GM21390 (cell line): ENCODE data around the gene ARPC5.
A peak's percentile ranks its signal among the peaks of the same experiment; 100 is the strongest.
"Not testable (repeated sequence)": the region's sequence is repeated elsewhere in the genome, so short reads cannot be mapped to it uniquely, and the experiment has no call there.

Experiments used
- ATAC-seq: cut with Tn5 transposase; IDR thresholded peaks from one replicate; pipeline ENCODE4 v1.9.1; 2021; ENCODE audit not compliant: unreplicated experiment

ARPC5 gene

GRCh38 chr1:183648042-183648441 lies 12.5 kb upstream of the ARPC5 start:
- no peak for ATAC-seq

DNA sequence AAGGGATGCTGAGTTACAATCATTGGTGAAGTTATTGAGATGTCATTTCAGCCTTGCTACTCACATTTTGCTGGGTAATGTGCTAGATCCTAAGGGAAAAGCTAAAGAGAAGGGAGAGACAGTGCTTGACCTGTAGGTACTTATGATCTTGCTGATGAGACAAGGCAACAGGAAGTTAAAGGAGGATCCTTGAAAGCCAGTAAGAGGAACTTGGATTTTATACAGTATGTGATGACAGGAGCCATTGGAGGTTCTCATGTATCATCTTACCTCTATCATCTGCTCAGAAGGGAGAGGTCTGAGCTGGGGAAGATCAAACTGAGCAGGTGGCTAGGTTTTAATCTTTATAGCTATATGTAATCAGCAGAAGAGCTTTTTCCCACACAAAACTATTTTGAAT lies 11.2 kb upstream of the ARPC5 start:
- no peak for ATAC-seq

DNA sequence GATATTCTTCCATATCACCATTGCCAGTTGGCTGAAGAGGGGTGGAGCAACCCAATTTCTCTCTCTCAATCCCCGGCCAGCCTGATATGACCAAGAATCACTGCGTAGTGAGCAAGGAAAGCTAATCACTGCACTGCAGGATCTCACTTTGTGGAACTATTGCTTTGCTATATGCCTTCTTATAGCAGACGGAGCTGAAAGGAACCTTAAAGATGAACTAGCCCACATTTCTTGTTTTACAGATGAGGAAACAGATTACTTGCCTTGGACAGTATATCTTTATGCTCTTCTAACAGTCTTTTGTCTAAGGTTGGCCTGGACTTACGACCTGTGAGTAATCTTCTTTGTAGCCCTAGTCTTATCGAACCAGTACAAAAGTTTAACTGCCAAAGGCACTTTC lies 9.9 kb upstream of the ARPC5 start:
- no peak for ATAC-seq

DNA sequence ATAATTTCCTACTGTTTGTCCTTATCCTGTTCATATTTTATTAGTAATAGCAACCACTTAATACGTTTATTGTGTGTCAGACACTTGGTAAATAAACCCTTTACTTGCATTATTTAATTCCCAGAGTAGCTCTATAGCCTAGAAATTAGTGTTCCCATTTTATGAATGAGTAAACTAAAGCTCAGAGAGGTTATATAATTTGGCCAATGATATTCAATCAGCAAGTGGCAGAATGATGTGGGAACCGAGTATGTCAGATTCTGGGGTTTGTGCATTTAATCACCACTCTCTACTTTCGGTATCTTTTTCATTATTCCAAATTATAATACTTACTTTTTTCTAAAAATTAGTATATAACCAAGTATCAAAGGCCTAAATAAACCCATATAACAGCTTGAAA lies 6.6 kb upstream of the ARPC5 start:
- ATAC-seq: no peak

DNA sequence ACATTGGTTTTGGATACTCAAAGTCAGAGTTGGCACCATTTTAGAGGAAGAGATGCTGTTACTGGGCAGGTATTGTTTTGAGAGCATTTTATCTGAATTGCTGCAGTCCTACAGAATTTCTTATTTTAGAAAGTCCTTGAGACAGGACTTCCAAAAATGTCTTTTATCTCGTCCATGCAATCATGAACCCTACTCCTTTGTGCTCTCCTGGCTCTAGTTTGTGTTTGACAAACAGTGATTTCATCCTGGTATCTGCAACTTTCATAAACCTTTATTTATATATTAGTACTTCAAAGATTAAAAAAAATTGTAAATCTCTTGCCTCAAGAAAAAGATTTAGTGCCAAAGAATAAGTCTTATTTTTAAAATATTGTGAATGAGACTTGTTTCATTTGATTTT lies 4.6 kb upstream of the ARPC5 start:
- ATAC-seq: no peak

DNA sequence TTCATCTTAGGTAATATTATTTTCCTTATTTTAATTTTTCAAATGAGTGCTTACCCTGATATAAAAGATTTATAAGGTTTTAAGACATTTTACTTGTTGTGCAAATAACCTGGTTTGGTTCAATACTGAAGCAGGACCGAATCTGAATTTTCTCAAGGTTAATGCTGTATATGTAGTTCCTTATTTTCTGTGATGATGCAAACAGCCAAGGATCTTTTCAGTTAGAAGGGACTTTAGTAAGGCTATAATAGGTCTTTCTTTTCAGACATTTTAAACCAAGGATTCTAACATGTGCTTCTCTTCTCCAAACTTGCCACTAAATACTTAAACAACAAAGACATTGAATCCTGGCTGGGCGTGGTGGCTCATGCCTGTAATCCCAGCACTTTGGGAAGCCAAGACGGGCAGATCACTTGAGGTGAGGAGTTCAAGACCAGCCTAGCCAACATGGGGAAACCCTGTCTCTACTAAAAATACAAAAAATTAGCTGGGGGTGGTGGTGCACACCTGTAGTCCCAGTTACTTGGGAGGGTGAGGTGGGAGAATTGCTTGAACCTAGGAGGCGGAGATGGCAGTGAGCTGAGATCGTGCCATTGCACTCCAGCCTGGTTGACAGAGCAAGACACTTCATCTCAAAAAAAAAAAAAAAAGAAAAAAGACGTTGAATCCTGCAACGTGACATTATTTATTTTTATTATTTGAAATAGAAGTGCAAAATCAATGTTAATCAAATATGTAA lies 3.2 kb upstream of the ARPC5 start:
- ATAC-seq: no peak

GRCh38 chr1:183636783-183637182 lies 1.2 kb upstream of the ARPC5 start:
- no peak for ATAC-seq

GRCh38 chr1:183636334-183636682 lies 725 bp upstream of the ARPC5 start:
- ATAC-seq: no peak

- ATAC-seq: peak; percentile 2
These were observed 431 bp downstream of the ARPC5 start for GRCh38 chr1:183635099-183635605.

- no peak for ATAC-seq
These were observed 1.0 kb downstream of the ARPC5 start for GRCh38 chr1:183634429-183635065.

GRCh38 chr1:183633676-183634343 lies 1.8 kb downstream of the ARPC5 start:
- ATAC-seq: peak; percentile 50

- ATAC-seq: no peak
These were observed 2.6 kb downstream of the ARPC5 start for GRCh38 chr1:183632964-183633363.

DNA sequence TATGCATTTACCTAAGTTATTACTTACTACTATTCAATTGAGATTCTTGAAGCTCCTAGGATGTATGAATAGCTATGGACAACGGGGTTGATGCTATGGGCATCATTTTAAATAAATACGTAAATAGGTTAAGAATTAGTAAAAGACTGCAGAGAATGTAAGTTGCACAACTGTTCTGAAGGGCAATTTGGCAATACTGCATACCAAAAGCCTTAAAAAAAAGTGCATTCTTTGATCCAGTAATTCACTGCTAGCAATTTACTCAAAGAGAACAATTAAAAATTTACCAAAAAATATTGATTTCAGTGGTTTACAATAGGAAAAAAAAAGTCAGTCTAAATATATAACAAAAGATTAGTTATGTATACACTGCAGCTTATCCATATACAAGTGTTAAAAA lies 3.5 kb downstream of the ARPC5 start:
- no peak for ATAC-seq

GRCh38 chr1:183630748-183631147 lies 4.8 kb downstream of the ARPC5 start:
- no peak for ATAC-seq

- no peak for ATAC-seq
These were observed 7.0 kb downstream of the ARPC5 start for GRCh38 chr1:183628537-183628936.

- ATAC-seq: not testable (repeated sequence)
These were observed 9.3 kb downstream of the ARPC5 start for GRCh38 chr1:183626236-183626635.

GRCh38 chr1:183622884-183623785 lies 12.4 kb downstream of the ARPC5 start:
- ATAC-seq: no peak

DNA sequence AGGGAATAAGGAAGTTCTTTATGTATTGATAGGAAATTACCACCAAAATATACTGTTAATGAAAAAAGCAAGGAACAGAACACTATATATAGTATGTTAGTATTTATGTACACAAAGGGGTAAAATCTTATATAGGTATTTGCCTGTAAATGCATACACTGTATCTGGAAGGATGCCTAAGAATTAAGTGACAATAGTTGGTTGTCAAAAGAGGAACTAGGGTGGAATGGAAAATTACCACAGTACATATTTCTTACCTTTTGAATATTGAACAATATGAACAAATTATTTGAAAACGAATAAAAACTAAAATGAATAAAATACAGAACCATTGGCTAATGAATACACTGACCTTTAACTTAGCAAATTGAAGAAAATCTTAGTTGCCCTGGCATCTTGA lies 13.6 kb downstream of the ARPC5 start:
- no peak for ATAC-seq

GRCh38 chr1:183620311-183620710 lies 15.3 kb downstream of the ARPC5 start:
- ATAC-seq: no peak

GRCh38 chr1:183619781-183620180 lies 15.8 kb downstream of the ARPC5 start:
- no peak for ATAC-seq

GRCh38 chr1:183618202-183618601 lies 17.4 kb downstream of the ARPC5 start:
- ATAC-seq: not testable (repeated sequence)
